Stimulated activated CD8-positive, alpha-beta memory T cell treated with anti-CD3 and anti-CD28 coated beads, Interleukin-7, amount 100 ng/mL, for 24 hours (primary cell): ENCODE data around the gene DEDD2.

ENCODE experiments used
- DNase-seq: peaks from one replicate; pipeline ENCODE4 v3.0.0-alpha.2; 2020; ENCODE audit warnings: low read depth

Gene DEDD2

DNA sequence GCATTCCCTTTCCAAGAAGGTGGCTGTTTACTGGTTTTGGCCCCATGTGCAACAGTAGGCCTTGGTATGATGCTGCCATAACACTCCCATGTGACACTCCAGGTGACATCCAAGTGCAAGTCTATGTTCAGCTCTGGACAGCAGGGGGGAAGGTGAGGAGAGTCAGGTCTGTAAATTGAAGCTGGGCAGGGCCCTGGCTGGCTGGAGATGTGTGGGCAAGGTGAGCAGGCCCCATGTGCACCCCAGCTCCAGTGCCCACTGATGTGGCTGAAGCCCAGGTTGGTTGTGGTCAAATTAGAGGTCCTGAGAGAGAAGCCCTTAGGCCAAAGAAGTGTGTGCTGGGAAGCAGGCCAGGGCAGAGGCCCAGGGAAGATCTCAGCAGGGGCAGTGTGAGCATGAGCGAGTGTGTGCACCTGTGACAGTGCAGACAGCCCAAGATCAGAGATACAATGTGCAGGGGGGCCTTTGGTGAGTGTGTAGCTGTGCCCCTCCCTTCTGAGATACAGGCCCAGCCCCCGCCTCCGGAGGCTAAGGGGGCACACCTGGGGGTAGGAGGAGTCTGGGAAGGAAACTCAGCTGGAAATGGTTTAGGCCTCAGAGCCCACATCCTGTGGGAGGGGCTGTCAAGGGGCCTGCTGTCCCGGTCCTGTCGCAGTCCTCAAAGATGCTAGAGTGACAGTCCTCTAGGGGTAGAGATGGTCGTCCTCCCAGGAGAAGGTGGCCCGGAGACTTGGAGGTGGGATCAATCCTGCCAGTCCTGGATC, 18.6 kb downstream of the DEDD2 start:
- DNase-seq = no peak

DNA sequence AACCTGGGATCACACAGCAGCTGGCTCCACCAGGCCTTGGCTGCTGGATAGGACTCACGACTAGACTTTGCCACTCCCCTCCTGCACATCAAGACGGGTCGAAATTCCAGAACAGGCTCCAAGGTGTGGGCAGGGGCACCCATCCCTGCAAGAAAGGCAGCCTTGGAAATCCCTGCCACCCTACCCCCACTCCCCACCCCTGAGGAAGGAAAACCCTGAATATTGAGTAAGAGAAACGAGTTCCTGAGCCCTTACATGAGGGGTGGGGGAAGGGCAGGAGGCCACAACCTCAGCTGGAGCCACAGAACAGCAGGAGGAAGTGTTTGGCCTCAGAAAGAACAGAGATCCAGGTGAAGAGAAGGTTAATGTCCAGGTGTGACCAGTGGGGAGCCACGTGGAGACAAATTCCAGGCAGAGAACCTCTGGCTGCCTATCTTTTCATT, 20.1 kb downstream of the DEDD2 start:
- no peak for DNase-seq

DNA sequence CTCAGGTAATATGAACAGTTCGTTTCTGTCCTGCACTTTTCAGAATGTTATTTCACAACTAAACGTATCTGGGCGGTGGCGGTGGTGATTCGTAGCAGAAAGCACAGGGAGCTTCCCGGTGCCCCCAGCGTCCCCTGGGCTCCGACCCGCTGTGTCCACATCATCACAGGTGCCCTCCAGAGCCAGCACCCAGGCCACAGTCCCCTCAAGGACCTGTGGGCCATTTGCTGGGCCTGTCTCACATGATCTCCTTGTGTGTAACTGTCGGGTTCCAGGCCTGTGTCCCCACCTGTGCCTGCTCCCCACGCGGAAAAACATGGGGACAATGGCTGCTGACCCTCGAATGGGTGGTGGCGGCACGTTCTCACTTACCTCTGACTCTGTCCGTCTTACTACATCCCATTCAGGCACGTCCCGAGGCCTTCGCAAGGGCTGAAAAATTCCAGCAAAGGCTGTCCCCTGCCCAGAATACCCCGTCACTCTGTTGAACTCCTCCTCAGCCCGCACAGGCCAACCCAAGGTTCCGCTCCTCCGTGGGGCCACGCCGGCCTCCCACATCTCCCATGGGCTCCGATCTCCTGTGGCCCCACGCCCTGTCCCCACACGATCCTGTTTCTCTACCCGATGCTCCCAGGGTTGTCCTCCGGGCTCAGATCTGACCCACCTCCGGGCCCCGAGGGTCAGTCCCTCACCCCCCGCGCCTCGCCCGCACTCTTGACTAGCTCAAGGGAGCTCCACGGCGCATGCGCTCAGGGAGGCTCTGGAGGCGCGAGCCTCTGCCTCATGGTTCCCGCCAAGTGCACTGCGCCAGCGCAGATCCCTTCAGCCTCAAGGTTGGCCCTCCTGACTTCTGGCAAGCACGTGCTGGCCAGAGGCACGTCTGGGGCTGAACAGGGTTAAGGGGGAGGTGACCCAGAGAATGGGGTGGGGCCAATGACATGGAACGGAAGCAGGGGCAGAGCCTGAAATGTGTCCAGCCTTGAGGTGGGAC, 21.2 kb downstream of the DEDD2 start:
- no peak for DNase-seq

DNA sequence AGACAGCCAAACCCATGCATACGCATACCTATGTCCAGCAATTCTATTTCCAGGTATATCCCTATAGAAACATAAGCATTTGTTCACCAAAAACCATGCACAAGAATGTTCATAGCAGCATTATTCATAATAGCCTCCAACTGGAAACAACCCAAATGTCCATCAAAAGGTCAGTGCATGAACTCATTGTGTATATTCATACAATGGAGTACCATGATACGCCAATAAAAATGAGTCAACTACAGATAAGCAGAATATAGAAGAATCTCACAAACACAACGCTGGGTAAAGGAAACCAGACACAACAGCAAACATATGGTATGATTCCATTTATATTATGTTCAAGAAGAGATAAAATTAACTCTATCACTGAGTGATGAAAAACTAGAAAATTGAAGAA, 23.8 kb downstream of the DEDD2 start:
- DNase-seq = no peak

DNA sequence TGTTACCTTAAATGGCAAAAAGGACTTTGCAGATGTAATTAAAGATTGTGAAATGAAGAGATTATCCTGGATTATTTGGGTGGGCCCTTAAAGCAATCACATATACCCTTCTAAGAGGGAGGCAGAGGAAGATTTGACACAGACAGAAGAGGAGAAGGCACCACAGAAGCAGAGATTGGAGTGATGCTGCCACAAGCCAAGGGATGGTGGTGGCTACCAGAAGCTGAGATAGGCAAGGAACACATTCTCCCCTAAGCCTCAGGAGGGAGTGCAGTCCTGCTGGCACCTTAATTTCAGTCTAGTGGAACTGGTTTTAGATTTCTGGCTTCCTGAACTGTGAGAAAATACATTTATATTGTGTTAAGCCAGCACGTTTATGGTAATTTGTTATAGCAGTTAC, 24.2 kb downstream of the DEDD2 start:
- no peak for DNase-seq

DNA sequence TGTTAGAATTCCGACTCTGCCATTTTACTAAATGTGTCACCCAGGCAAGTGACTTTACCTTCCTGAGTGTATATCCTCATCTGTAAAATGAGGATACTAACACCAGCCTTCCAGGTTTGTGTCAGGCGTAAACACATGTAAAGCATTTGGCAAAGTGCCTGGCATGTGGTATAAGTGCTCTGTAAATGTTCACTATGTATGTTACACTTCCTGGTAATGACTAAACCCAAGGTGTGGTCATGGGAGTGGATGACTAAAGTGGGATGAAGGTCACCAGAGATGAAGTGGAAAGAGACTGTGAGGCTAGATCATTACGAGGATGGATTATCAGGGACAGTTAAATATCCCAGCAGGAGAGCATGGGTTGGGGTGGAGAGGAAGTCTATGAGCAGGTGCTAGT, 25.6 kb downstream of the DEDD2 start:
- DNase-seq = no peak

DNA sequence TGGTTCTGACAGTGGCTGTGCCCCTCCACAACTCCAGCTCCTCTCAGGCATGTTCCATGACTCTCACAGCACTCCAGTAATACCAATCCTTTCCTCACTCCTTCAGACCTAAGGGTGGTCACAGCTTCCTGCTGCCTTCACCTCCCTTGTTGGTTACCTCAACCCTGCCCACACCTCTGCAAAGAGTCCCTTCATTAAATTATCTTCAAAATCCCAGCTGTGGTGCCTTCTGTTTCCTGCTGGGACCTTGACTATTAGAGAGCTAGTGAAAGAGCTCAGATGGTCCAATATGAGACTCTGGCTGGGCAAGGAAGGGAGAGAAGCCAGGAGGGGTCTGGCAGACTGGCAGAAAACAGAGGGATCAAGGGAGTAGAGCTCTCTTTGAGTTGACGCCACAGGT, 26.1 kb downstream of the DEDD2 start:
- DNase-seq = no peak

DNA sequence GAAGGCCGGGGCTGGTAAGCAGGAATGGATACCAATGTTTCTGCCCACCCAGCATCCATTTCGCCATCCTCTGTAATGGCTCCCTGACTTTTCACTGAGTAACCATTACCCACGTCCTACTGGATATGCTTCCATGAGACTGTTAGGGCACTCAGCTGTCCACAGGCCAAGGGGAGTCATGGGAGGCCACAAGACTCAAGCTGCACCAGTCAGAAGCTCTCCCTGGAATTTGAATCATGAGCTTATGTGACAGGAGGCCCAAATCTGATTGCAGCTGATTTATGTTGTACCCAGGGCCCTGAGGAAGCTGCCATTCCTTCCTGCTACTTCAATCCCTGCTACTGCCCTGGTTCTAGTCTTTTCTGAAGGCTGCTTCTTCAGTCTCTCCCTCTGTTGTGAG, 28.3 kb downstream of the DEDD2 start:
- DNase-seq = no peak

DNA sequence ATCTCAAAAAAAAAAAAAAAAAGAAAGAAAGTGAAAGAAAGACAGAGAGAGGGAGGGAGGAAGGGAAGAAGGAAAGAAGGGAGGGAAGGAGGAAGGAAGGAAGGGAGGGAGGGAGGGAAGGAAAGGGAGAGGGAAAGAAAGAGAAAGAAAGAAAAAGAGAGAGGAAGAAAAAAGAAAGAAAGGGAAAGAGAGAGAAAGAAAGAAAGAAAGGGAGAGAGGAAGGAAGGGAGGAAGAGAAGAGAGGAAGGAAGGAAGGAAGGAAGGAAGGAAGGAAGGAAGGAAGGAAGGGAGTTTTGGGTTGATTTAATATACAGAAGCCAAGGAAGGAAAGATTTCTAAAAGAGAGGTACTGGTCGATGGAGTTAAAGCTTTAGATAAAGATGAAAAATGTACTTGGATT, 28.8 kb downstream of the DEDD2 start:
- no peak for DNase-seq

DNA sequence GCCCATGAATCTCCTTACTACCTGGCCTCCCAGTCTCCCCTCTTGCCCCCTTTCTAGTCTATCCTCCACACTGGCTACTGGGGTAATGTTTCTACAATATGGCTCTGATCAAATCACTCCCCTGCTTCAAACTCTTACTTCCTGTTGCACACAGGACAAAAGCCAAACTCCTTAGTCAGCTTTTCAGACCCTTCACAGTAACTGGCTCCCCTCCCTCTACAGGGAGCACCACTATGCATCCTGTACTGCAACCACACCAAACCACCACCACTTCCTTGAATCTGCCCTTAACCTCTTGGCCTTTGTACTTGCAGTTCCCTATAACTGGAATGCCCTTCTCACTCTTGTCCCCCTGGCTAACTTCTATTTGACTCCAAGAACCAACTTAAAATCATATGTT, 32.2 kb downstream of the DEDD2 start:
- no peak for DNase-seq

DNA sequence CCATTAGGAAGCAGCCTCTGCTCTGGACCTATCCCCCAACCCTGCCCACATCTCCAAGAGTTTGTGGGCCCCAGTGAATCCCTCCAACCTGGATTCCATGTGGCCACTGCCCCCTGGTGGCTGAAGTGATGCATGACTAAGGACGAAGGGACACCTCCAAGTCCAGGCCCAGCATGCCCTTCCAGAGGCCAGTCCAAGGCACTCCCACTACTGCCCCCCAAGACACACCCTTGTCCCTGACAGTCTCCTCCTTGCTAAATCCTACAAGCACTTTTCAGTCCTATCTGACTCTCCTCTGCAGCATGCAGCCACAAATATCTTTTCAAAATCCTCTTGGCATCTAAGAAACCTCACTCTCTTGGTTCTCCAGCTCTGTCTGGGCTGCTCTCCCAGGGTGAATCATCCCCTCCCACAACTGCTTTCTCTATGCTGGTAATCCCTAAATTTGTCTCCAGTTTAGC, 33.0 kb downstream of the DEDD2 start:
- peak; percentile 55 for DNase-seq

DNA sequence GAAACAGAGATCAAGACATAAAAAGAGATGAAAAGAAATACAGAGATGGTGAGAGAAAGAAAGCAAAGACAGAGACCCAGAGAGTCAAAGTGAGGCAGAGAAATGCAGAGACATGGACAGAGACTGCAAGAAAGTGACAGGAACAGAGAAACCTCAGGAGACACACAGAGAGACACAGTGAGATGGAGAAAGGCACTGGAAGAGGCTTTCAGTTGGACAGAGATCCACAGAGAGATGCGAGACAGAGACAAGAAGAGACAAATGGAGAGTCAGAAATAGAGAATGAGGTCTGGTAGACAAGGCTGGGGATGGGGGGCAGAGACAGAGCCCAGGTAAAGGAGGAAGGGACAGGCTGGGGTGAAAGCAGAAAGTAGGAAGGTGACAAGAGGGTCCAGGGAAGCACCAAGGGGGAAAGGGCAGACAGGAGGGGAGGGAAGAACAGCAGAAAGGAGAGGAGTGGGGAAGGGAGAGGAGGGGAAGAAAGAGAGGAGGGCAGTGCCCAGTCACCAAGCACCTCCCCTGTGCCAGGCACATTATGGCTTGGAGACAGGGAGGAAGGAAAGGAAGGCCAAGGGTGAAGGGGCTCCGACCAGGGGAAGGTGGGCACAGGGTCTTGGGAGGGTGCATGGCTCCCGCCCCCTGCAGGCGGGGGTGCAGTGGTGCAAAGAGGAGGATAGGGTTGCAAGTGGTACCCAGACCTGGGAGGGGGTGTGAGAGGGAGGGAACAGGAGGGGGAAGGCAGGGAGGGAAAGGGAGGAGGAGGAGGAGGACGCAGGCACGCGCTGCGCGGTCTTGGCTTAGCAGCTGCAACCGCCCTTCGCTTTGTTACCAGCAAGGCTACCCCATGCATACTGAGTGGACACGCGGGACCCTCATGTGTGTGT, 38.4 kb downstream of the DEDD2 start:
- no peak for DNase-seq

DNA sequence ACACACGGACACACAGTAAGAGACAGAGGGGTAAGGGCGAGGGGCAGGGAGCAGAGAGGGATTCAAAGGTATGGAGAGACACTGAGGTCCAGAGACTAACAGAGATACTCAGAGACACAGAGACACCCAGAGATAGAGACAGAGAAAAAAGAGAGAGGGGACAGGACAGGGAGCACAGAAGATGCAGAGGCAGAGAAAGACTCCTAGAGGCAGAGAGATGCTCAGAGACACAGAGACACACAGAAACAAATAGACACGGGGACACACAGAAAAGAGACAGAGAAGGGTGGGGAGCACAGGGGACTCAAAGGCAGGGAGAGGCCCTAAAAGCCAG, 39.8 kb downstream of the DEDD2 start:
- no peak for DNase-seq

DNA sequence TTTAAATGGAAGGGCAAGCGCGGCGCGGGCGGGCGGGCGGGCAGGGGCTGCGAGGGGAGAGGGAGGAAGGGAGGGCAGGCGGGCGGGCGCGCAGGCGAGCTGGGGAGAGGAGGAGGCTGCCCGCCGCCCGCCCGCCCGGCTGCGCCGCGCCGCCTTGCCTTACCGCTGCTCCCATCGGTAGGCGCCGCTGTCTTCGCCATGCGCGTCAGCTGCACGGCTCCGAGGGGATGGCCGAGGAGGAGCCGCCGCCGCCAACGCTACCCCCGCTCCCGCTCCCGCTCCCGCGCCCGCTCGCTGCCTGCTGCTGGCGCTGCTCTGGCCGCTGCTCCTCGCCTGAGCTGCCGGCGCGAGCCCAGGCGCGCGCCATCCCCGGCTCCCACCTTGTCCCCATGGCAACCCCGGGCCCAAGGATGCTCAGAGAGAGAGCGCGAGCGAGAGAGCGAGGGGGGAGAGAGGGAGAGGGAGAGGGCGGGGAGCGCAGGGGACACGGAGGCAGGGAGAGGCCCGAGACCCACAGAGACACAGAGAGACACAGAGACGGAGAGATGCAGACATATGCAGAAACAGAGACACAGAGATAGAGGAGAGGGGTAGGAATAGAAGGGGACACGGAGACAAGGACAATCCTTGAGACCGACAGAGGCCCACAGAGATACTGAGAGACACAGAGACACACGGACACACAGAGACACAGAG, 40.3 kb downstream of the DEDD2 start:
- DNase-seq = peak; percentile 31

DNA sequence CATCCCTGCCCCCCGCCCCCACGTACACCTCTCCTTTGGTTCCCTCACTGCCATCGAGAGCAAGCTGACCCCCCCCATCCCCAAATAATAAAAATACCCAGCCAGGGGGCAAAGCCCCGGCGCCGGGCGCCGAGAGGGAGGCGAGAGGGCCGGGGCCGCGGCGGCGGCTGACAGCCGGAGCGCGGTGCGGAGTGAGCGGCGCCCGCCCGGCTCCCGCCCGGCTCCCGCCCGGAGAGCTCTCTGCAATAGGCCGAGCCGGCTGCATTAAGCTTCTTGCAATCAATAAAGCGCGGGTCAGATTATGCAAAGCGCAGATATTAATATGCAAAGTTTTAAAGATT, 40.9 kb downstream of the DEDD2 start:
- DNase-seq = no peak

DNA sequence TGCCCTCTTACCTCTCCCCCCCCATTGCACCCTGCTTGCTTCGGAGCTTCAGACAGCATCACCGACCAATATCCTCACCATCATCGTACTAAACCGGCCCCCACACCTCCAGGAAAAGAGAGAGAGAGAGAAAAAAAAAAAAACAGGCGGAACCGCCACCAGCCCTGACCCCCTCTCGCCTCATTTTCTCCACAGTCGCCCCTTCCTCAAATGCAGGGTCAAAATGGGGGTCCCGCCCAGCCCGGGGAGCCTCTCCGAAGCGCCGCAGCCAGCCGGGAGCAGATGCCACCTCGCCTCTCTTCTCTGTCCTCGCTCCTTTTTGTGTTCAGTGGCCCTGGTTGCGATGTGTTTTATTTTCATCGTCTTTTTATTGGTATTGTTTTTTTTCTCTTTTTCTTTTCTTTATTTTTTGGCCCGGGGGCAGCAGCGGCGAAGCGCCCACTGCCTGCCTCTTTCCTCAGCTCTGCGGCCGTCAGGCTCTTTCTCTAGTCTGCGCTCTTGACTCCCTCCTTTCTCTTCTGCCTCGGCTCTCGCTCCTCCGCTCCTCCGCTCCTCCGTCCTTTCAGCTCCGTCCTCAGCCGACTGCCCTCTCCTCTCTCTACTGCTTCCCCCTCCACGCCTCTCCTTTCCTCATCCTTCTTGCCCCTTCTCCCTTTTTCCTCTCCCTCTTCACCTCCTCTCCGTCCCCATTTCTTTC, 41.4 kb downstream of the DEDD2 start:
- no peak for DNase-seq

DNA sequence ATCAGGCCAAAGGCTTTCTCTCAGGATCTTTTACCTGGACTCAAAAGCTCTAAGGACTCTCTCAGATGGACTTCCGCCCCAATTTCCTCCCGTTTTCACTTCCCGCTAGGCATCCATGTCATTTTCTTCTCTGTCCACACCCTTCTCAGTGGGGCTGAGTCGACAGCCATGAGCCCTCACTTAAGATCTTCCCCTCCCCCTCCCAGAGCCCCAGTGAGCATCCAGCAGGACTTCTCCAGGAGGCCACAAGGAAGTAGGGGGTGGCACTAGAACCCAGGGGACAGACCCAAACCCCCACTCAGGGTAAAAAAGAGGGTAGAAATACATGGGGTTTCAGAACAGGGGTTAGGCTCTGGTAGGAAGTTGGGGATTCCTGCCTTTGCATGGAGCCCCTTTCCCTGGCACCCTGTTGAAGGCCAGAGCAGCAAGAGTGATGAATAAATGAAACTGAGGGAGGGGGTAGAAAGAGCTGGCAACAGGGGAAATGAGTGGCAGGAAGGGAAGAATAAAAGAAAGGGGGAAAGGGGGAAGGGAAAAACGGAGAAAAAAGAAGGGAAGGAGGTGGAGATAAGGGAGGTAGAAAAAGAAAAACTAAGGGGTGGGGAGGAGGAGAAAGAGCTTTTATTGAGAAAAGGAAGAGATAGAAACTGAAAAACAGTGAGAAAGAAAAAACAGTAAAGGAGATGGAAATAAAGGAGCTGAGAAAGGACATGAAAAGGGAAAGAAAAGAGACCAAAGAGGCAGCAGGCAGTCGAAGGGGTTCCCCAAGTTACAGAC, 42.3 kb downstream of the DEDD2 start:
- no peak for DNase-seq

DNA sequence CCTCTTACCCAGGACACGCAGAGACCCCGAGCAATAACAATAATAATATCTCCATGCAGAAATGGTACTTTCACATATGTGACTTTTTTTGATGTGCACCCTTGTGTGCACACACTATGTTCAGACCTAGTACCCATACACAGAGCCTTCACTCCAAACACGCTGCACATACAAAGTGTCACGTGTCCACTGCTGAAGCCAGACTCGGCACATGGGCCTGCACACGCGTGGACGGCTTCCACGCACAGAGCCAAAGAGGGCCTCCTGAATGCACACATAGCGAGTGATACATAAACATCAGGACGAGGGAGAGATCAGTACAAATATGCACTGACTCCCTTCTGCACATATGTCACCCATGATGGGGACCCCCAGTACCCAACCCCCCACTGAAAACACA, 43.3 kb downstream of the DEDD2 start:
- no peak for DNase-seq

DNA sequence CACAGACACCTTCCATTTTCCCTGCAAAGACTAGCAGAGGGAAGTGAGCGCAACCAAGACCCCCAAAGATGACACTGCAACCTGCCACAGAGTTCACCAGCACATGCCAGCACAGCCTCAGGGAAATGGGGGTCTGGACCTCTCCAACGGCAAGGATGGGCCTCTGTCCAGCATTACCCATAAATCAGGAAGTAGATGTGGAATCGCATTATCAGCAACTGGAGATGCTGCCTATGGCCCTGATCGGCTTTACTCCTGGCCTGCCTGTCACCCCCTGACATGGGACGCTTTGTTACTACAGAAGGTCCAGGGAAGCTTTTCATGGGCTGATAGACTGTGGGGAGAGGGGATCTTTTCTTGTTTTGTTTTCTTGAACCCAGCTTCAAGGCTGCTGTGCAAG, 43.8 kb downstream of the DEDD2 start:
- no peak for DNase-seq

DNA sequence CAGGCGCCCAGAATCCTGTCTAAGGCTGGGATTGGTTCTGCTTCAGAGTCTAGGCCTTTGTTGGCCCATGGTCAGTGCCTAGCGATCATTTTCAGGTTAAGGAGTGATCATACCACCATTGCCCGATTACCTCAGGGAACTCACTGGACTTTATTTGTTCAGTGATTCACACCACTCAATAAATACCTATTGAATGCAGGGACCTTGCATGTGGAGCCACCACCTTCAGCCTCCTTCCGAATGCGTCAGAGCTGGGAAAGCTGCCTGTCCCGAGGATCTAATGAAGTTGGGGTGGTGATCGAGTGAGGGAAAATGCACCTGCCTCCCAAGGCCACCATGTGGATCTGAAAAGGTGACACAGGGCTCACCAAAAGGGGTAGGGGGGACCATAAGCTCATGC, 45.2 kb downstream of the DEDD2 start:
- no peak for DNase-seq
